WTC11 (cell line): Measurements from ENCODE around the gene TIMELESS.

Experiments used
- NR2C2 ChIP-seq: sonication (generic); formaldehyde crosslinking; IDR thresholded peaks from 2 replicates; pipeline ENCODE4 v1.8.0; 2022; ENCODE audit warnings: mild to moderate bottlenecking, missing genetic modification reagents
- SOX15 ChIP-seq: fragments of 250-450 bp; sonication (Bioruptor Pico); IDR thresholded peaks from 2 replicates; pipeline ENCODE4 v1.9.0; 2021; ENCODE audit warnings: mild to moderate bottlenecking
- ZNF121 ChIP-seq: sonication (generic); formaldehyde crosslinking; IDR thresholded peaks from 2 replicates; pipeline ENCODE4 v1.8.0; 2023; ENCODE audit warnings: missing genetic modification reagents
- TF ChIP-seq, protein P1 (sequence below): sonication (generic); formaldehyde crosslinking; IDR thresholded peaks from 2 replicates; pipeline ENCODE4 v1.8.0; 2022; ENCODE audit warnings: mild to moderate bottlenecking, missing genetic modification reagents
- TF ChIP-seq, protein P2 (sequence below): fragments of 200-600 bp; IDR thresholded peaks from 2 replicates; pipeline ENCODE4 v1.8.0; 2022; ENCODE audit warnings: antibody characterized with exemption

DNA sequence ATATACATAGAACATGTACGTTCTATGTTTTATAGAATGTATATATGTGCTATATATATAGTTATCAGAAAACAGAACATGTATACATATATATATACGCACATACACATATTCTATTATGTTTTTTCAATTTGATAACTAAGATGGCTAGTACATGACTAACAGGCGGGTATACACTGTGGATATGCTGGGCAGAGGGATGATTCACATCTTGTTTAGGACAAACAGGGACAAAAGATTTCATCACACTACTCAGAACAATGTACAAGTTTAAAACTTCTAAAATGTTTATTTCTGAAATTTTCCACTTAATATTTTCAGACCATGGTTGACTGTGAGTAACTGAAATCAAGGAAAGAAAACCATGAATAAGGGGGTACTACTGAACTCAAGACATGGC is 17.4 kb downstream of the TIMELESS start:
- TF ChIP-seq, protein P1, sequence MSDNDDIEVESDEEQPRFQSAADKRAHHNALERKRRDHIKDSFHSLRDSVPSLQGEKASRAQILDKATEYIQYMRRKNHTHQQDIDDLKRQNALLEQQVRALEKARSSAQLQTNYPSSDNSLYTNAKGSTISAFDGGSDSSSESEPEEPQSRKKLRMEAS (CRISPR knock-in tag) = no peak
- TF ChIP-seq SOX15 (no peak), ZNF121 (CRISPR knock-in tag) (no peak), NR2C2 (no peak)
- TF ChIP-seq, protein P2, sequence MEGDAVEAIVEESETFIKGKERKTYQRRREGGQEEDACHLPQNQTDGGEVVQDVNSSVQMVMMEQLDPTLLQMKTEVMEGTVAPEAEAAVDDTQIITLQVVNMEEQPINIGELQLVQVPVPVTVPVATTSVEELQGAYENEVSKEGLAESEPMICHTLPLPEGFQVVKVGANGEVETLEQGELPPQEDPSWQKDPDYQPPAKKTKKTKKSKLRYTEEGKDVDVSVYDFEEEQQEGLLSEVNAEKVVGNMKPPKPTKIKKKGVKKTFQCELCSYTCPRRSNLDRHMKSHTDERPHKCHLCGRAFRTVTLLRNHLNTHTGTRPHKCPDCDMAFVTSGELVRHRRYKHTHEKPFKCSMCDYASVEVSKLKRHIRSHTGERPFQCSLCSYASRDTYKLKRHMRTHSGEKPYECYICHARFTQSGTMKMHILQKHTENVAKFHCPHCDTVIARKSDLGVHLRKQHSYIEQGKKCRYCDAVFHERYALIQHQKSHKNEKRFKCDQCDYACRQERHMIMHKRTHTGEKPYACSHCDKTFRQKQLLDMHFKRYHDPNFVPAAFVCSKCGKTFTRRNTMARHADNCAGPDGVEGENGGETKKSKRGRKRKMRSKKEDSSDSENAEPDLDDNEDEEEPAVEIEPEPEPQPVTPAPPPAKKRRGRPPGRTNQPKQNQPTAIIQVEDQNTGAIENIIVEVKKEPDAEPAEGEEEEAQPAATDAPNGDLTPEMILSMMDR = no peak
